GM19438 (cell line): ENCODE data around the gene SLC35B1.
"Not testable (repeated sequence)": the region's sequence is repeated elsewhere in the genome, so short reads cannot be mapped to it uniquely, and the experiment has no call there.

ENCODE experiments used
- ATAC-seq: cut with Tn5 transposase; IDR thresholded peaks from one replicate; pipeline ENCODE4 v1.9.1; 2021; ENCODE audit warnings: low read depth; ENCODE audit not compliant: unreplicated experiment

SLC35B1 gene

GRCh38 chr17:49676276-49676868, 31.4 kb downstream of the SLC35B1 start:
- peak; percentile 57 for ATAC-seq

- ATAC-seq, result no peak
Measured at GRCh38 chr17:49674507-49674906, 33.3 kb downstream of the SLC35B1 start.

DNA sequence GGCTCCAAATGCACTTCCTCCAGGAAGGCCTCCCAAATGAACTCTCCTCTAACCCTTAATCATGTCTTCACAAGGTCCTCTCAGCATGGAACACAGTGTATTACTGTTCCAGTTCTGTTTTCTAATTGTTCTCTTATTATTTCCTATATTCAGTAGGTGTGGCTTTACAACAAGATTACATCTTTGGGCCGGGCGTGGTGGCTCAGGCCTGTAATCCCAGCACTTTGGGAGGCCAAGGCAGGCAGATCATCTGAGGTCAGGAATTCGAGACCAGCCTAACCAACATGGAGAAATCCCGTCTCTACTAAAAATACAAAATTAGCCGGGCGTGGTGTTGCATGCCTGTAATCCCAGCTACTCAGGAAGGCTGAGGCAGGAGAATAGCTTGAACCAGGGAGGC, 34.1 kb downstream of the SLC35B1 start:
- not testable (repeated sequence) for ATAC-seq

DNA sequence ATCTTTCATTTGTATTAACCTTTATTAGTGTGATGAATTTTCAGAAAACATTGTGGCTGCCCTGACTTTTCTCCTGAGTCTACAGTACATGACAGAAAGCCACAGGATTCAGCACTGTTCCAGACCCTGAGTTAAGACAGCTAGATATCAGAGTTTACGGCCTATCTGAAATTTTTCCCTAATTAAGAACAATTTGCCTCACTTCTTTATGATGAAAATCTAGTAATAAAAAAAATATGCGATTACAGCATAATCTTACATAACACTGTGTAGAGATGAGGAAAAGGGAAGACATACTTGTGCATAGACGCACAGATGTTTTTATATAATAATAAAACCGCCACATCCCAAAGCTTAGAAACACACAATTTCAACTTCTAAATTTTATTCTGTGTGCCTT, 37.1 kb downstream of the SLC35B1 start:
- no peak for ATAC-seq

- no peak for ATAC-seq
Measured at GRCh38 chr17:49670002-49670401, 37.8 kb downstream of the SLC35B1 start.

DNA sequence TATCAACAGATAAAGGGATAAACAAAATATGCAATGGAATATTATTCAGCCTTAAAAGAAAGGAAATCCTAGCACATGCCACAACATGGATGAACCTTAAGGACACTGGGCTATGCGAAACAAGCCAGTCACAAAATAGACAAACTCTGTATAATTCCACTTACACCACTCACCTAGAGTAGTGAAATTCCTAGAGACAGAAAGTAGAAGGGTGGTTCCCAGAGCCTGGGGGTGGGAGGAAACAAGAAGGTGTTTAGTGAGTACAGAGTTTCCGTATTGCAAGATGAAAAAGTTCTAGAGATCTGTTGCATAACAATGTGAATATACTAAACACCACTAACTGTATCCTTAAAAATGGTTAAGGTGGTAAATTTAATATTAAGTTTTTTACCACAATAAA, 39.9 kb downstream of the SLC35B1 start:
- no peak for ATAC-seq

- no peak for ATAC-seq
Measured at GRCh38 chr17:49664706-49665211, 43.0 kb downstream of the SLC35B1 start.

DNA sequence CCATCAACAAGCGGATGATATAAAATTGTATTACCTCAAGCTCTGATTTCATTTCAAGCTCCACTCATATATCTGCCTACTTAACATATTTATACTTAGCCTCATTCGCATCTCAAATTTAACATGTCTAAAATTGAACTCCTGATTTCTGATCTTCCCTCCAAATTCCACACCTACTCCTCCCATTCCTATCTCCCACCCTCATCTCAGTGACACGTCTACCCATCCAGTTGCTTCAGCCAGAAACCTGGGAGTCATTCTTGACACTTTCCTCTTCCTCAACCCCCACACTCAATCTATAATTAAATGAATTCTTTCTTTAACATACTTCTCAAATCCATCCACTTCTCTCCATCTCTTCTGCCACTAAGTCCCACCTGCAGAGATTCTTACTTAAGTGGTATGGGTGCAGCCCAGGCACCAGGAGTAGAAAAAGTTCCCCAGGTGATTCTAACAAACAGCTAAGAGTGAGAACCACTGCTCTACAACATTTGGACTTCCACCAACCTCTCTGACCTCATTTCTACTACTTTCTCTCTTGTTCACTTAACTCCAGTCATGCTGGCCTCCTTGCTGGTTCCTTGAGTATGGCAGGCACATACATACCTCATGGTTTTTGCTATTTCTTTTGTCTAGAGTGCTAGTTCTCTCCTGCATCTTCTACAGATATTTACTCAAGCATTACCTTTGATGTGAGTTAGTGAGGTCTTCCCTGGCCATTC, 47.9 kb downstream of the SLC35B1 start:
- no peak for ATAC-seq

- ATAC-seq, result no peak
Measured at GRCh38 chr17:49656247-49656646, 51.5 kb downstream of the SLC35B1 start.
